SU-DHL-6 (cell line): ENCODE results near the gene NFIX.

Experiments used
- CTCF ChIP-seq: fragments of 200-600 bp; sonication (generic); IDR thresholded peaks from one replicate; pipeline ENCODE4 v1.5.1; 2017; ENCODE audit warnings: antibody characterized with exemption, mild to moderate bottlenecking, low read length, moderate library complexity; ENCODE audit not compliant: insufficient read depth, poor library complexity, severe bottlenecking
- EZH2phosphoT487 ChIP-seq: fragments of 200-600 bp; sonication (generic), shearing (Covaris generic); conservative IDR thresholded peaks from 2 replicates; pipeline ENCODE4 v1.6.1; 2018; ENCODE audit warnings: mild to moderate bottlenecking, antibody characterized with exemption, low read length, moderate library complexity, mixed read lengths

GRCh38 chr19:12983091-12983490 lies 12.2 kb upstream of the NFIX start:
- TF ChIP-seq CTCF (no peak), EZH2phosphoT487 (no peak)
